DMS153 (cell line): ENCODE data around the gene CHN1.
A peak's percentile ranks its signal among the peaks of the same experiment; 100 is the strongest.

Source experiments
- DNase-seq: peaks from one replicate; lab custom pipeline; 2025; lab: John Stamatoyannopoulos, UW

Gene CHN1

DNA sequence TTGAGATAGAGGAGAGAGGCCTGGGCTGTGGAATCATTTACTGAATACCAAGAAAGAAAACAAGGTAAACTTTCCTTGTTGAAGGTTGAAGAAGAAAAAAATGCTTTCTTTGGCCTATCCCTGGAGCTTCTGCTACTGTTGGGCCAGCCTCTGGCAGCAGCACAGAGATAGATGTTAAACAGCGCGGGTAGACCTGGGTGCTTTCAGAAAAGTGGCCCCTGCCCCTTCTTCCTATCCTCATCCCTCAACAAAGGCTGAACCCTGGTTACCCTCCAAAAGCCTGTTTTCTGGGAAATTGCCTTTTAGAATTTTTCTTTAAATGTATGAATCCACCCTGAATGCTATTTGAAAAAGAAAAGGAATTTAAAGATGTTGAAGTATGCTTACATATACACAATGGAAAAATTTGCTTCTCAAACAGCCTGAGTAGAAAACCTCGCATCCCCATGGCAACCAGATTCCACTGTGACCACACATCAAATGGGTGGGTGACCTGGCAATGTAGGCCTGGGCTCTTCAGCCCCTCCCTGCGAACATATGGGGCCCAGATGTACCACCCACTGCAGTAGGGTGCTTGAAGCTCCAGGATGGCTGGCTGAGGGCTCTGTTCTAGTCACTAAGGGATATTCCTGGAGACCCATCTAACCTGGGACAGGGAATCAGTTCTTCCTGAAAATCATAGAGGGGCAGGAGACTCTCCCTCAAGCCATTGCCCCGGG, 217.5 kb downstream of the CHN1 start:
- DNase-seq, result no peak

DNA sequence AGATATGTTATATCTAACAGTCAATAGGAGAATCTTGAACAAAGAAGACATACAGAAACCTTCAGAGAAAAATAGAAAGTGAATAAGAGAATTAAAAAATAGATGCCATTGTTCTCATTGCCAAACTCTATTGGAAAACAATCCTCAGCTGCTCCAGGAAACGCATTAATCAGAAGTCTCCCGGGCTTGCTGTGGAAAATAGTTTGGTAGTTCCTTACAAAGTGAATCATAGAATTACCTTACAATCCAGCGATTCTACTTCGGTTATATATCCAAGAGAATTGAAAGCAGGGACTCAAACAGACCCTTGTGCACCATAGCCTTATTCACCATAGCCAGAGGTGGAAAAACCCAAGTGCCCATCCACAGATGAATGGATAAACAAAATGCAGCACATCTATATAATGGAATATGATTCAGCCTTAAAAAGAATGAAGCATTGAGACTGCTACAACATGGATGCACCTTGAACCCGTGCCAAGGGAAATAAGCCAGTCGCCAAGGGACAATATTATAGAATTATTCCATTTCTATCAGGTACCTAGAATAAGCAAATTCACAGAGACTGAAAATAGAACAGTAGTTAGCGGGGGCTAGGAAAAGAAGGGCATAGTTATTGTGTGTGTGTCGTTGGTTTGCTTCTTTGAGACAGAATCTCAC, 219.0 kb downstream of the CHN1 start:
- no peak for DNase-seq

DNA sequence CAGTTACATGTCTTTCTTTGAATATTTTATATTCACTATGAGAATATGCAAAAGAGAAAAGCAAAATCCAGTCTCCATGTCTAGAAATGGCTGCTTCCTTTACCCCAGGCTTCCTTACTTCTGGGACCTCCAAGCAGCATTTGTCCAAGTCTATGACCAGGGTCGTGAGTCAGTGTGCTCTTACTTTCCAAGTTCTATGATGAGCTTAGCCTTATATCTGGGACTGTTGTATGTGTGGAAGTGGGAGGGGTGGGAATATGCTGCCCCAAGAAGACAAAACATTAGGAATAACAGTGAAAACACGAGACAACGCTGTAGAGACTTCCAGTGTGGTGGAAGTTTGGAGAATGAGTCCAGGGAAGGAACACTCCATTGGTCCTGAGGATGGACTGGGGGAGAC, 219.7 kb downstream of the CHN1 start:
- no peak for DNase-seq

DNA sequence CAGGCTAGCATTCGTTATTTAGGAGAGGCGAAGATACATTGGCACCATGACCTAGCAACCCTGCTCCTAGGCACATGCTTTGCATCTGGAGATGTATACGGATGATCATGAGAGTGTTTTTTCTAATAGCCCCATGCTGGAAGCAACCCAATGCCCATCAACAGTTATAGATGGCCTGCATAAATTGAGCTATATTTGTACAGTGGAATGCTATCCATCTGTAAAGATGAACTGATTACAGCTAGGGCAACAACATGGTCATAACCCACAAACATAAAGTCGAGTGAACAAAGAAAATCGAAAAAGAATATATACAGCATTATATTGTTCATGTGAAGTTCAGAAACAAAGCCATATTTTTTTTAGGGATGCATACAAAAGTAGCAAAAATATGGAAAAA, 220.3 kb downstream of the CHN1 start:
- no peak for DNase-seq

DNA sequence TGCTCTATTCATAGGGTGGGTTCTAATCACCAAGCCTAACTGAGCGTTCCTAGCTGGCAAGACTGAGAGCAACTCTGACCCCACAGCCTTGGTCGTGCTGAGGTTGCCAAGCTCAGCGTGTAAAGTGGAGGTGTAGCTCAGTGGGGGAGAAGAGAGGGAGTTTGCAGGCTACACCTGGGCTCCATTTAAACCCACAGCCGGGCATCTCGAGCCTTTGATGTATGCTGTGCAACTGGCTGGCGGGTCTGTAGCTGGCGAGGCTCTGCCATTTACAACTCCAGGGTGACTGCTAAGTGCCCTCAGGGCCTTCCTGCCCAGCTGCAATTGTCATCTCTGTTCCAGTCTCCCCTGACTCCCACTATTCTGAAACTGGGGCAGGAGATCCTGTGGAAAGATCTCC, 220.9 kb downstream of the CHN1 start:
- no peak for DNase-seq

DNA sequence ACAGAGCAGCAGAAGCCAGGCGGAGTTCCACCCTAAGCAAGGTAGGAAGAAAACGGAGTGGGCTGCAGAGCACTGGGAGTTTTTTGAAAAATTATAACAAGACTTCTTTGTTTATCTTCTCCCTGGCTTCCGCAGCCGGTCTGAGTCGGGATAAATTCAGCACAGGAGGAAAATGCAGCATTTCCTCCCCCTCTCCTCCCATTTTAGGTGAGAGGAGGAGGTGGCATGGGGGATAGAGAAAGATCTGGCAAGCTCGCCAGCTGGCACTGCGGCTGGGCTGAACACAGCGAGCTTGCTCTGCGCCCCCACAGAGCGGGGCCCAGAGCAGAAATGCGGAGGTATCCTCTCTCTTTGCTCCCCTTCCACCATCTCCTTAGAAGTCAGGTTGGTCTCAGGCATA, 223.2 kb downstream of the CHN1 start:
- DNase-seq, result no peak

DNA sequence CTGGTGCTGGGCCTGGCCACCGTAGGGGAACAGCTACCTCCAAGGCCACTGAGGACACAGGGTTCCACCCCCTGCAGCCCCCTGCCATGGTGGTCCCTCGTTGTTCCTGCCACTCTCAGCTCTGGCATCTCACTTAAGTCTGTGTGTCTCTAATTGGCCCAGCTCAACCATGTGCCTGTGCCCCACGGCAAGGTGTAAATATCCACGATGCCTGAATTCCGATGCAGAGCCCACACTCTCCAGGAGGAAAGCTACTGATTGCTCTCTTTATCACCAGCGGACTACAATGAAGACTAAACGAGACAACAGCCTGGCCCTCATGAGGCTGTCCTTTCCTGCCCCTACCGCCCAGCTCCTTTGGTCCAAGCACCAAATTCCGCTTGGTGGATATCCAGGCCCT, 223.9 kb downstream of the CHN1 start:
- DNase-seq, result no peak

DNA sequence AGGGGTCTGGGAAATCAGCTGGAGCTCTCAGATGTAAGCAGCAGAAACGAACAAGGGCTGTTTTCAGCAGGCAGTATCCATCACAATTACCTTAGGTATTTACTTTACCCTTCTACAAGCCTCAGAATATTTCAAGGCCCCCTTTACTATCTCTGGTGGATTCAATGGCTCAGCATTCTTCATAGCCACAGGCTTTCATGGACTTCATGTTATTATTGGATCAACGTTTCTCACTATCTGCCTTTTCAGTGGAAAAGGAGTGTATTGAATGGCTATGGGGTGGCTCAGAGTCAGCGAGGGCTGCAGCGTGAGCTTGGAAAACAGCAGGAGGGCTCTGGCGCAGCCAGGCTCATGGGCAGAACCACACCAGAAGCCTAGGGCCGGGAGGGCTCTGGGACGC, 224.3 kb downstream of the CHN1 start:
- no peak for DNase-seq

DNA sequence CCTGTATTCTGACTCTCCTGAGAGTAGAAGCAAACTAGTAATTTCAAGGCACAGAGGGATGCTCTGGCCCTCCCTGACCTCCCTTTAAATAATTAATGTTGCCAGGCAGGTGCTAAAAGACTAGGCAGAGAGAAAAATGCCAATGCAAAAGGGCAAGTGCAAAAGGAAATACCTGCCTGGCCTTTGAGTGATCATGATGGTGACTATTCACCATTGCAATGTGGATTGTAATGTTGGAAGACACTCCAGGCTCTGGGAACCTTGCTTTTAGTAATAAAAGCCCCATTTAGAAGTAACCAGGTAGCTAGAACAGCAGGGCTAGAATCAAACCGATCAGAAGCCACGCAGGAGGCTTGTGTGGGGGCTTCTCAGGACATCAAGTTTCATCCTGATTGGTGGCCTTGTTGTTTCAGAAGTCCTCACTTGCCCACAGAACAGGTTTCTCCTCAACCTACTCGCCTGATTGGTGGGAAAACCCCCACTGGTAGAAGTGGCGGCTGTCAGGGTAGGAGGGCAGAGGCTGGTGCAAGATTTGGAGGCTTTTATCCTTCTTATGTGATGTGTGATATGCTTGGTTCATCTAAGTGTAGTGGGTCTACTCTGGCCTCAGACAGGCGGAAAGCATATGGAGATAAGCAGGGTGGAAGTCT, 224.9 kb downstream of the CHN1 start:
- no peak for DNase-seq

DNA sequence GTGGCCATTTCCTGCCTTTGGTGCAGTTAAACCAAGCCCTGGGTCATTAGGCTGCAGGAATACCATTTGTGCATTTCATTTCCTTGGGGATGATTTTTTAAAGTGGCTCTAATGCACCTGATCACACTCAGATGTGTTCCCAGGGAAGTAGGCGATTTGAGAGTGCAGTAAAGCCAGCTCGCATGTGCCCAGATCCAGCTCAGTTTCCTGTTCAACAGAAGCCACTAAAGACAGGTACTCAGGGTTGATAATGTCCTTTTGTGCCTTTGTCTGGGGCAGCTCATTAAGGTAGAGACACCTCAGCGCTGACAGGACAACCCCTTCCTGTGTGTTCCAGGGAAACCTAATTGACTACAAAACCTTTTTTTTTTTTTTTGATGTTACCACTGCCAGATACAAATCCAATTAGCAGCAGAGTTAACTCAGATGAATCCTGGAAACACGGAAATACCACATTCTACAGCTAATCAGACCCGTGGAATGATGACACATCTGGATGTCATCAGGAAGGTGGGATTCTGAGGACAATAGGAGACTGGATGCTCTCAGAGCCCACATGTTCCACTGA, 225.7 kb downstream of the CHN1 start:
- peak; percentile 94 for DNase-seq

DNA sequence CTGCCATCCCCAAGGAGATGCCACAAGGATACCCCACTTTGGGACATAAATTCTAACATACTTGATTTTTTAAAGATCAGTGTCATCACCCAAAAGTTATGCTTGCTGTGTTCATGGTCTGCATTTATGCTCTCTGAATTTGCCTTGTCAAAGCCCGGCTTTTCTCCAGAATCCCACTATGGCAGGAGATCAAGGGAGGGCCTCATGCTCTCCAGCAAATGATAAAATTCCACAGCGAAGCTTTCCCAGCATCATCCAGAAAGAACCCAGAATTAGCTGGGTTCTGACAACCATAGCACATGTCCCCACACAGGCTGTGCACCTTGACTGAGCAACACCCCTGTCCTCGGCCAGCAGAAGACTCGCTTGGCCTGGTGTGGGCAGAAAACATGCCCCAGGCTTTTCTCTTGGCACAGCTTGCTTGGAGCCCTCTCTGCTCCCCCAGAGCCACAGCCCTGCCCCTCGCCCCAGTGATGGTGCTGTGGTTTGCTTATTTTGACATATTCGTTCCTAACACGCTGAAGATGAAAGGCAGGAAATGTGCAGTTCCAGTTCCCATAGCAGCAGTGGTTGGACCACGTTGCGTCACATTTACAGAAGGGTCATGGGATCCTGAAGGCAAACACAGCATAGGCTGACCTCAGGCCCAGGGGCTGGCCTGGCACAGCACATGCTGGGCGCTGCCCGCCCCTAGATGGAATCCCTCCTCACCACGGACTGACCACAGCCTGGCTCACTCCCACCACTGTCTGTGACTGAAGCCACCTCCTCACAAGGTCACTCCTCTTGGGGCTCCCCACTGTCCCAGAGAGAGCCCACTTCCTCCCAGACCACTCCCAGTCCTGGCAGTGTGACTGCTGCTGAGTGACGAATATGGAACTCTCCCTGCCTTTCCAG, 226.8 kb downstream of the CHN1 start:
- DNase-seq, result peak; percentile 10

DNA sequence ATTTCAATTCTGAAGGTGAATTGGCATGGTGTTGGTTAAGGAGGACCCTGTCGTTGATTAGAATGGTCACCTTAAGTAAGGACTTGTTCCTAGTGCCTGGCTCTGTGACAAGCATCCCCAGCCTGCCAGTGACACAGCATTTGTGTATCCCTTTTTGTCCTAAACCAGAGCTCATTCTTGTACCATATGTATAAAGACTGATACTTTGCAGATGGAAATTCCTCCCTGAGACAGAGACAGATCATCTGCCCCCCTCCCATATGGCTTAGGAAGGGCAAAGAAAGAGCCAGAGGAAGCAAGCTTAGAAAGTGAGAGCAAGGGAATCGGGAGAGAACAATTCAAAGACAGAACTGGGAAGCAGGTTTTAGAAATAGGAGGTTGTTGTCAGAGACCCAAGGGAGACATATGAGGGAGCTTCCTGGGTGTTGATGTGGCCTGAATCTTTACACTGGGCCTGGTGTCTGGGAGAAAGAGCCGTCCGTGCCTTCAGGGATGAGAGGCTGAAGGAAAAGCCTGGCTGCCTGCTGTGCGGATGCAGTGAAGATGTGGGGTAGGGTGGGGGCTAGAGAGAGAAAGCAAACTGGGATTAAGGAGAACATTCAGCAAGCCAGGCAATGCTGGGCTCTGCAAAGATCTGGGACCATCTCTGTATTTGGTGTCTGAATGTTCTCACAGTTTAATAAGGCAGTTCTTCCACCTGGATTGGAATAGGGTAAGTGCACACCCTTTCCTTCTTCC, 227.7 kb downstream of the CHN1 start:
- no peak for DNase-seq

DNA sequence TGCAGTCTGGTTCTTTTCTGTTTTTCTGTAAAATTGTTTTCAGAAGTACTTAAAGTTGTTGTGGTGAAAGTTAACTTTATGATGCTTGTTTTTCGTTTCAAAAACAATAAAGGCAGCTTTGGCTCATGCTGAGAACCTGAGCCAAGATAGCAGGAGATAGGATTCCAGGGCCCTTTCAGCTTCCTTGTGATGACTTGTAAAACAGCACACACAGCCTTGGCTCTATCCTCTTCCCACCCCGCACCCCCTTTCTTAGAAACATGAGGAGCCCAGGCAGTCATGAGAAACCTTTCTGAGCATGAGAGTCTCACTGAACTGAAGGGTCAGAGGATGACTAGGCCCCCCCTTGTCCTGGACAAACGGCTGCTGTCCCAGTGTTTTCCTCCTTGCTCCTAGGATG, 228.5 kb downstream of the CHN1 start:
- DNase-seq, result no peak

DNA sequence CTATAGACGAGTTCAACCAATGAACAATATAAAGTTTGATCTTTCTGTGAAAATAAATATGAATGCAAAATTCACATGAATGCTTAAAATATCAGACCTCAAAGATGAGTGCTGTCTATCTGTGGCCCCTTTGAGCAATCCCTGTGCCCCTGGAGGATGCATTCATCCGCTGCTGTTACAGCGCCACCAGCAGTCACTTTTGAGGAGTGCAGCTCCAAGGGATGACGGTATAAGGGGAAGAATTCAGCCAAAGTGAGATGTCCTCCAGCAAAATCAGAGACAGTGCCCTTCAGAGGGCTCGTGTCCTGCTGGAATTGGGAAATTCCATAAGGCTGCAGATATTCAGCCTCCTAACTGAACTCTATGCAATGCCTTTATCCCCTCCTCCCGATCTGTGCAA, 229.0 kb downstream of the CHN1 start:
- no peak for DNase-seq

DNA sequence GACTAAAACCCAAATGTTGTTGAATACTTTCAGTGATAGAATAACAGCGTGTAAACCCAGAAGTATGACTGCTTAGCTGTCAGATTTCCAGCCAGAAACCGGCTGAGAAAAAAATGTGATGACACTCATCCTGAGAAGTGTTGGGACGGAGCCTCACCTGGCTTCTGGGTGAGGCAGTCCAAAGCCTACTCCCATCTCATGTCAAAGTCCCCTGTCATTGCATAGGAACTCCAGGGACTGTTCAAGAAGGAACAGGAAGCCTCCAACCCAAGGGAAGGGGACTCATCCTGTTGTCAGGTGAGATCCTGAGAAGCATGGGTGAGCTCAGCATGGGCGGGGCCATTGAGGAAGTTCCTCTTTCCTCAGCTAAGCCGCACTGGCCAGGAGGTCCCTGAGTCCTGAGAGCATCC, 229.6 kb downstream of the CHN1 start:
- DNase-seq, result no peak

DNA sequence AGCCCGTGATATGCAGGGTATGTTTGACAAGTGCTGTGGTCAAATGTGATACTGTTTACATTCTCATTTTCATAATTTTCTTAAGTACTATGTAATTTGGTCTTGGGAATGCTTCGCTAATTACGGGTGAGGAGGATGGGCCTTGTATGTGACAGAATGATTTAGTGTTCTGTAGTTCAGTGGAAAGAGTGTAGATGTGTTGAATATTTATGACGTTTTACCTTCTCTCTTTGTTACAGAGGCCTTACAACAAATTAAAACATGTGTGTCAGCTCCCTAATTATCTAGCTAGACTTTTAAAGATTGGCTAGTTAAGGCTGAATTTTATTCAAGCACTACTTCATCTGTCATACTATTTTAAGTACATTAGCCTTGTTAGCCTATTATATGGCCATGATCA, 230.3 kb downstream of the CHN1 start:
- DNase-seq, result no peak

DNA sequence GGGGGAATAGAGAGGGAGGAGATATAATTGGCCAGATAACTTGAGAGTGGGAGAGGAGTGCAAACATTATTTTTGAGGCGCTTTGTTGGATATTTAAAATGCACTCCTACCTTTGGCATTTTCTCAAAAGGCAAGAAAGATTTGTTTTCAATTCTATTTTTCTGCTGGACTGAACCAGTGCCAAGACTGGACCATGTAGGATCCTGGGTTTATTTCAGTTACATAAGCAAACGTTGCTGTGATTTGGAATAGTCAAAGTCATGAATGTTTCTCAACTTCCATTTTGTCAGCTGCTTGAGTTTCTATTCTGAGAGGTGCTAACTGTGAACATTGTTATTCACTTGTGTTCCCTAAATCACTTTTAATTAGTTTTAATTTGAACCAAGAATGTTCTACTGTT, 232.0 kb downstream of the CHN1 start:
- no peak for DNase-seq

DNA sequence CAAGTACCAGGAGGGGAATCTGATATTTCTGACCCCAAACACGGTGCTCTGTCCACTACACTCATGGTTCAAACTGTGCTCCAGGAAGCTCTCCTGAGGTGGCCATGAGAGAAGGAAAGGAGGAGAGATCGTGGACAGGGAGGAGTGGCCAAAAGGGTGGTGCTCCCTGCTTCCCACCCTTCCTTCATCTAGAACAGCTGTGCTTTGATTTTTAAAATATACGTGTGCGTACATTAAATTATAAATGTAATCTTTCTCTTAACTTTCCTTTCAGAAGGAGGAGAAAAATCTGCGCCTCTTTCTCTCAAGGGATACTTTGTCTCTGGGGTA, 232.7 kb downstream of the CHN1 start:
- DNase-seq, result no peak

DNA sequence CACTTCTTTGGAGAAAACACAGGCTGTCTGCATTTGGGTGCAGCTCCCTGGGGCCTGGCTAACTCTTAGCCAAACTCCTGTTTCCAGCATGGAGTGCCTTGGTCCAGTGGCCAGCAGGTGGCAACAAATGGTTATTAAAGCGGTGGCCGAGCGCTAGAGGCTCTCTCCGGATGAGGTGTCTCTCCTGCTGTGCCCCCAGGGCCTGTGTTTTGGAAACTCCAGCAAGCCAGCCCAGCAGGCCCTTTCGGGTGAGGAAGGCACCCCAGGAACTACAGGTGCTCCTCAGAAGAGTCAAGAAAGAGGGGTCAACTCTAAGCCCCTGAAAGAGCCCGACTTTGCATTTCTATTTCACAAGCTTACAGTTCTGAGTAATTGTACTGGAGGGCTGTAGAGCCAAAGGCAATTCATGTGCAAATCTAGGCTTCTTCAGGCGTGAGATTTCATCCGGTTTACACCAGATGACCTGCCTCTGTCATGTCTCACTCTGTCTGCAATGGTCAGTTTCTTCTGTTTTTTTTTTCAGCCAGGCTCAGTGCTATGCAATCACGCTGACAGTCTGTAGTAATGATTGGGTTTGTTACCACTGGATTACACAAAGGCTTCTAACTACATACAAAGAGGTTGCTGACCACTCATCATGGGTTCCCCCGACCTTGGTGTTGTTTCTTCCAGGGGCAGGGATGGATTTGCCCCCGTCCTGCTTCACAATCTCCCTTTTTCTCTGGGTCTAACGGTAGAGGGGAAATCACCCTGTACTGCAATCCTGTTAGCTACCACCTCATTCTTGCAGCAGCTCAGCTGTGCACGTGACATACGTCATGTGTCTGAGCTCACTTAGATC, 233.3 kb downstream of the CHN1 start:
- peak; percentile 36 for DNase-seq

DNA sequence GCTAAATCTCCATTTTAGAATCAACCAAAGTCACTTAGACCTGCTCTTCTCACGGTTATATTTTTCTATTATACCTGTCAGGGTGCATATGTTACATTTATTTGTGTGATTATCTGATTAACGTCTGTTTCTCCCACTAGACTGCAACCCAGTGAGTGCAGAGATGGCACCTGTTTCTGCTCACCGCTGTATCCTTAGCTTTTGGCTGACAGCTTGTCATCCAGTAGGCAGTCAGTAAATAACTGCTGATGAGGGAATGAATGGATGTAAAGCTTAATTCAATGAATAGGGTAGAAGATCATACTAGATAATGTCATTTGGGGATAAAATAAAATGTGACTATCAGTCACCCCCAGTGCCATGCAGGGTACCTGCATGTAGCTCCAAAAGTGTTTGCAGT, 234.0 kb downstream of the CHN1 start:
- DNase-seq, result no peak

DNA sequence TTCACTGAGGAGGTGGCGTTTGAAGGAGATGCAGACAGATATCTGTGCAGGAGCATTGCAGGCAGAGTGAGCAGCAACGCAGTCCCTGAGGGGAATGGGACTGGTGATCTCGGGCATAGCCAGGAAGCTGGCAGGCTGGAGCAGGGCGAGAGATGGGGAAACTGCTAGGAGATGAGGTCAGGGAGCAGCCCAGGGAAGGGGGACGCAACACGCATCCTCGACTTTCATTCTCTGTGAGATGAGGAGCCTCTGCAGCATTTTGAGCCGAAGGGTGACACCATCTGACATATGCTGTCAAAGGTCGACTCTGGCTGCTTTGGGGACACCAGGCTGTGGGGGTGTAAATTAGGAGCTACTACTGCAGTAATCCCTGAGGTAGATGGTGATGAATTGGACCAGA, 236.6 kb downstream of the CHN1 start:
- no peak for DNase-seq
